ENCODE results near the gene PREB. TPM values are rescaled to one million over a fixed set of nuclear protein-coding genes. Genes with fewer than 3 reads are reported as not detected.

PREB gene
- total and polyA plus RNA-seq, 2 experiments from 2014 or later, result 69.2 to 90.3 TPM

DNA sequence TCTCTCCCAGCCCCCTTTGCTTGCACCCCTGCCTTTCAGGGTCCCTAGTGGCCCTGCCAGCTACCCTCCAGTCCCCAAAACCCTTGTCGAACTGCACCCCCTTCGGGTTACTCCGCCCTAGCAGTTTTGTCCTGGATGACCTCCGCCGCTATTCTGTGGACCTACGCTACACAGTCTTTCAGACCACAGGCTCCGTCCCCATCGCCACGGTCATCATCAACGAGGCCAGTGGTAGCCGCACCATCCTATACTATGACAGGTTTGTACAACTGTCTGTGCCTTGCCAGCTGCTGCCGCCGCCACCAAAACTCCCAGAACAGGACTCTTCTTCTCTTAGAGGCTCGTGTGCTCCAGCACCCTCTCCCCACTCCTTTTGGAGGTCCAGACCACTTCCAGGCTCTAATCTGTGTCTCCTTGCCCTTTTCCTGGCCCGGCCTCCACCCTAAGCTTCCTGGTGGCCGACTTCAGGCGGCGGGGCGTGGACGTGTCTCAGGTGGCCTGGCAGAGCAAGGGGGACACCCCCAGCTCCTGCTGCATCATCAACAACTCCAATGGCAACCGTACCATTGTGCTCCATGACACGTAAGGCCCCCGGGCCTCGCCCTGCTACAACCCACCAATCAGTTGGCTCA lies 40.0 kb downstream of the PREB start:
- Histone ChIP-seq H3K9me2 (replicated peaks; ENCODE audit: insufficient read depth) (no peaks in the 10 kb centered on the region), H3K4me2 (no peak overlapping the region), H3K9me3 (ENCODE audit: low read depth) (no peaks in the 10 kb centered on the region), H3K27me3 (no peaks in the 10 kb centered on the region), H3K27ac (no peak overlapping the region), H4K20me1 (ENCODE audit: insufficient read depth, poor library complexity, severe bottlenecking) (no peaks in the 10 kb centered on the region), H2AFZ (no peak overlapping the region), H3K4me3 (no peak overlapping the region), H3K36me3 (replicated peaks; ENCODE audit: insufficient read depth, low read depth) (no peaks in the 10 kb centered on the region), H3K79me2 (no peaks in the 10 kb centered on the region), H3K4me1 (ENCODE audit: insufficient read depth) (peaks cover 24% of the 10 kb centered on the region)
- 95% methylated on average over 24 of the region's 24 CpGs for WGBS (ENCODE audit: low lambda C conversion rate, missing lambda C conversion rate)
- TF ChIP-seq EZH2phosphoT487 (IDR thresholded peaks at IDR 0.05; ENCODE audit: low read depth, severe bottlenecking, unreplicated experiment) (no peak), EZH2 (IDR thresholded peaks at IDR 0.05; ENCODE audit: borderline replicate concordance) (no peak)
- TF ChIP-seq, protein P1, sequence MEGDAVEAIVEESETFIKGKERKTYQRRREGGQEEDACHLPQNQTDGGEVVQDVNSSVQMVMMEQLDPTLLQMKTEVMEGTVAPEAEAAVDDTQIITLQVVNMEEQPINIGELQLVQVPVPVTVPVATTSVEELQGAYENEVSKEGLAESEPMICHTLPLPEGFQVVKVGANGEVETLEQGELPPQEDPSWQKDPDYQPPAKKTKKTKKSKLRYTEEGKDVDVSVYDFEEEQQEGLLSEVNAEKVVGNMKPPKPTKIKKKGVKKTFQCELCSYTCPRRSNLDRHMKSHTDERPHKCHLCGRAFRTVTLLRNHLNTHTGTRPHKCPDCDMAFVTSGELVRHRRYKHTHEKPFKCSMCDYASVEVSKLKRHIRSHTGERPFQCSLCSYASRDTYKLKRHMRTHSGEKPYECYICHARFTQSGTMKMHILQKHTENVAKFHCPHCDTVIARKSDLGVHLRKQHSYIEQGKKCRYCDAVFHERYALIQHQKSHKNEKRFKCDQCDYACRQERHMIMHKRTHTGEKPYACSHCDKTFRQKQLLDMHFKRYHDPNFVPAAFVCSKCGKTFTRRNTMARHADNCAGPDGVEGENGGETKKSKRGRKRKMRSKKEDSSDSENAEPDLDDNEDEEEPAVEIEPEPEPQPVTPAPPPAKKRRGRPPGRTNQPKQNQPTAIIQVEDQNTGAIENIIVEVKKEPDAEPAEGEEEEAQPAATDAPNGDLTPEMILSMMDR (IDR thresholded peaks at IDR 0.05; ENCODE audit: poor library complexity), result no peak
- no peak for DNase-seq (ENCODE audit: low spot score)

DNA sequence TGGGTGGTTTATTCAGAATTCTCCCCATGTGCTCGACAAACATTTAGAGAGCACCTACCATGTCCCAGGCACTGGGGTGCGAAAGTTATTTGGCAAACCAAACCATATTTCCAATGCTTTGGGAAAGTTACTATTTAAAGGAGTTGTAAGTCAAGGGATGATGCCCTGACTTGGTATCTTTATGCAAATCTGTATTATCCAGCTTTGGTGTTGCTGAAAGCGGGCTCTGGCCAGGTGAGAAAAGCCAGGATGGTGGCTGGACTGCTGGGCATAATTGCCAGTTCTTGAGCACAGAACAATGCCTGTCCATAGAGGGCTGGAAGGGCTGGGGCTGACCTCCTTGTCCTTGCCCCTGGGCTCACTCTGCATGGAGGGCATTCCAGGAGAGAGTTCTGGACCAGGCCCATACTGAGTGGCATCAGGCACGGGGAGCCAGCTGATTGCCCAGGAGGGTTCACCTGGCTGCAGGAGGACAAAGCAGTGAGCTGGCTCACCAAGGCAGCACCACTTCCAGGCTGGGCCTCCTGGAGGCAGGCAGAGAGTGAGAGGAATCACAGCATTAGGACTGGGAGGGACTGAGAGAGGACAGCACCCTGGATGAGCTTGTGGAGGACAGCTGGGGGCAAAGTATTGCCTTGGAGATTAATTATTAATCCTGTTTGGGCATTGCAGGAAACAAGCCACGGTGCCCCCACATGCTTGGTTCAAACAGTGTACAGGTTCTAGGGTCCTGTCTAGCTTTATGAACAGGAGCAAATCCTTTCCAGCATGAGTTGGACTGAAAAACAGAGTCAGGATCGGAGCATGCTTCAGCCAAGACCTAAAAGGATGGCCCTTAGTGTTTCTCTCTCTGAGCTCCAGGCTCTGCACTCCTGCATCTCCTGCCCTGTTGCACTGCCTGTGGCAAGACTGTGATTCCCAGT lies 40.7 kb downstream of the PREB start:
- Histone ChIP-seq H3K36me3 (replicated peaks; ENCODE audit: insufficient read depth, low read depth) (no peaks in the 10 kb centered on the region), H3K9me3 (ENCODE audit: low read depth) (no peaks in the 10 kb centered on the region), H4K20me1 (ENCODE audit: insufficient read depth, poor library complexity, severe bottlenecking) (no peaks in the 10 kb centered on the region), H3K4me1 (ENCODE audit: insufficient read depth) (peaks cover 24% of the 10 kb centered on the region), H3K9me2 (replicated peaks; ENCODE audit: insufficient read depth) (no peaks in the 10 kb centered on the region), H2AFZ (no peak overlapping the region), H3K27ac (peak overlapping the region; percentile 57), H3K4me2 (peak overlapping the region; percentile 45), H3K4me3 (no peak overlapping the region), H3K79me2 (no peaks in the 10 kb centered on the region), H3K27me3 (no peaks in the 10 kb centered on the region)
- TF ChIP-seq, protein P1 (IDR thresholded peaks at IDR 0.05; ENCODE audit: poor library complexity), result no peak
- TF ChIP-seq EZH2 (IDR thresholded peaks at IDR 0.05; ENCODE audit: borderline replicate concordance) (no peak), EZH2phosphoT487 (IDR thresholded peaks at IDR 0.05; ENCODE audit: low read depth, severe bottlenecking, unreplicated experiment) (no peak)
- DNase-seq (ENCODE audit: low spot score), result peak; percentile 45
- 78% methylated on average over 6 of the region's 6 CpGs for WGBS (ENCODE audit: low lambda C conversion rate, missing lambda C conversion rate)

DNA sequence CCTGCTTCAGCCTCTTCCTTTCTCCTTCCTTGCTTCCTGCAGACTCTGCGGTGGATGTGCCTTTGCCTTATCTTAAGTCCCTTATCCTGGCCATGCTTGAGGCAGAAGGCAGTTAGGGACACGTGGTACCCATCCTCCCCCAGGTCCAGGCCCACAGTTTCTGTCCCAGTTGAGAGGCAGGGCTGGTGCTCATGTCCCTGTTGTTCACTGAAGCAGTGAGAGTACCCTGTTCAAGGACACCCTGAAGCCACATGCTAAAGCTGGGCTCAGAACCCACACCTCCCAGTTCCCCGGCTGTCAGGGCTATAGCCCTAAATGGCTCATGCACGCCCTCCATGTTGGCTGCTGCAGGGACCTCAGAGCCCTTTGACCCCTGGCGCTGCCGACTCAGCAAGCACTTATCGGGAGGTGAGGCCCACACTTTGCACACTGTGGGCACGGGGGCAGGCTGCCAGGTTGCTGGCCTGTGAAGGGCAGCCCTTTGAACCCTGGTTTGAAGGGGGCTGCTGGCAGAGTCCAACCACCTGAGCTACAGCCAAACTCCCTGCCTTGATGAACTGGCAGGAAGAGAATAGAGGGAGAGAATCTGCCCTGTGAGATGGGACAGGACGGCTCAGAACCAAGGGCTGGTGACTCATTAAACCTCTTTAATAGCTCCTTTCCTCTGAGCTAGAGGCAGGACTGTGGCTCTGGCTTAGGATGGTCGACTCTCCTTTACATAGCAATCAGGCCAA lies 41.6 kb downstream of the PREB start:
- 57% methylated on average over 10 of the region's 10 CpGs for WGBS (ENCODE audit: low lambda C conversion rate, missing lambda C conversion rate)
- Histone ChIP-seq H2AFZ (no peak overlapping the region), H3K27ac (peak overlapping the region; percentile 57)

More for the DNA sequence above, 41.6 kb downstream of the PREB start:
- no peak overlapping the region for H3K4me3 ChIP-seq
- no peaks in the 10 kb centered on the region for H3K36me3 ChIP-seq (replicated peaks; ENCODE audit: insufficient read depth, low read depth)
- H3K4me1 ChIP-seq (ENCODE audit: insufficient read depth), result peaks cover 24% of the 10 kb centered on the region
- H3K9me2 ChIP-seq (replicated peaks; ENCODE audit: insufficient read depth), result no peaks in the 10 kb centered on the region
- no peaks in the 10 kb centered on the region for H4K20me1 ChIP-seq (ENCODE audit: insufficient read depth, poor library complexity, severe bottlenecking)
- no peaks in the 10 kb centered on the region for H3K27me3 ChIP-seq
- DNase-seq (ENCODE audit: low spot score), result peak; percentile 62
- TF ChIP-seq EZH2 (IDR thresholded peaks at IDR 0.05; ENCODE audit: borderline replicate concordance) (no peak), EZH2phosphoT487 (IDR thresholded peaks at IDR 0.05; ENCODE audit: low read depth, severe bottlenecking, unreplicated experiment) (no peak)
- TF ChIP-seq, protein P1 (IDR thresholded peaks at IDR 0.05; ENCODE audit: poor library complexity), result no peak
- H3K9me3 ChIP-seq (ENCODE audit: low read depth), result no peaks in the 10 kb centered on the region
- no peaks in the 10 kb centered on the region for H3K79me2 ChIP-seq
- peak overlapping the region; percentile 45 for H3K4me2 ChIP-seq

Measured in hepatocyte (in vitro differentiated cells).